Endothelial cell of umbilical vein (primary cell): ENCODE results near the gene ACTG2. TPM values are rescaled to one million over a fixed set of nuclear protein-coding genes. Genes with fewer than 3 reads are reported as not detected.

Source experiments
- BruUV-seq: library from RNA; stranded (reverse); fragments of 400-500 nt; replicated peaks from 2 replicates; lab custom pipeline; 2021; lab: Mats Ljungman, UMichigan
- CTCF ChIA-PET: fragments of 300-600, 350-600 bp; sonication (Branson Sonifier 250); formaldehyde crosslinking; loops from one replicate; lab custom pipeline; 2021; ENCODE audit warnings: antibody characterized with exemption, inconsistent platforms; lab: Charles Lee
- POLR2A ChIA-PET: fragments of 300-600, 350-600 bp; sonication (Branson Sonifier 250); formaldehyde crosslinking; loops from one replicate; lab custom pipeline; 2021; ENCODE audit warnings: antibody characterized with exemption, inconsistent platforms; lab: Charles Lee
- DNase-seq: peaks from one replicate; pipeline ENCODE4 v3.0.0-alpha.2; 2011; ENCODE audit warnings: low read depth, low spot score
- FAIRE-seq: peaks from 2 replicates; lab custom pipeline; 2011; peaks lifted over from hg19 to GRCh38; lab: Jason Lieb, UNC
- H2AFZ ChIP-seq: 2 replicates; pipeline ENCODE4 v1.6.0; 2012; ENCODE audit warnings: low read depth, low read length, control low read depth, inconsistent platforms
- H3K27ac ChIP-seq: 2 replicates; pipeline ENCODE4 v1.5.1; 2011; ENCODE audit warnings: low read depth, mild to moderate bottlenecking, control low read depth, low read length, moderate library complexity; ENCODE audit not compliant: insufficient read depth
- H3K27me3 ChIP-seq, 2 experiments: 2 replicates each; pipeline versions ENCODE4 v1.6.0 to v1.6.1; 2011; ENCODE audit warnings: low read length in 2 of 2, mixed read lengths in 1 of 2; ENCODE audit not compliant: control insufficient read depth in 2 of 2, insufficient read depth in 2 of 2
- H3K36me3 ChIP-seq, 2 experiments: 2 replicates in 1 of 2; 3 replicates in 1 of 2; pipeline ENCODE4 v1.5.1; 2011; ENCODE audit warnings: low read length in 2 of 2, mild to moderate bottlenecking in 1 of 2, moderate library complexity in 1 of 2; ENCODE audit not compliant: control insufficient read depth in 2 of 2, insufficient read depth in 2 of 2; ENCODE audit errors: extremely low read depth in 1 of 2
- H3K4me1 ChIP-seq: 3 replicates; pipeline ENCODE4 v1.5.1; 2011; ENCODE audit warnings: mild to moderate bottlenecking, low read length; ENCODE audit not compliant: control insufficient read depth, insufficient read depth; ENCODE audit errors: extremely low read depth
- H3K4me2 ChIP-seq: 2 replicates; pipeline ENCODE4 v1.6.1; 2011; ENCODE audit warnings: low read length, control low read depth, mixed read lengths; ENCODE audit not compliant: insufficient read depth
- H3K4me3 ChIP-seq, 3 experiments: fragments of 200-600 bp in 1 of 3; sonication (generic), shearing (Covaris generic) in 1 of 3; replicated peaks in 1 of 3; 2 replicates each; pipeline ENCODE4 v1.5.1; 2011 to 2016; ENCODE audit warnings: control low read depth in 3 of 3, low read length in 3 of 3, mild to moderate bottlenecking in 2 of 3, inconsistent platforms in 1 of 3, low read depth in 1 of 3, moderate library complexity in 1 of 3; ENCODE audit not compliant: insufficient read depth in 1 of 3
- H3K79me2 ChIP-seq: 2 replicates; pipeline ENCODE4 v1.6.0; 2012; ENCODE audit warnings: low read length, inconsistent platforms; ENCODE audit not compliant: control insufficient read depth, insufficient read depth
- H3K9ac ChIP-seq: replicated peaks from 2 replicates; pipeline ENCODE3; 2011; ENCODE audit warnings: low read length, control low read depth; ENCODE audit not compliant: insufficient read depth; ENCODE audit errors: extremely low read depth
- H3K9me1 ChIP-seq: replicated peaks from 3 replicates; pipeline ENCODE4 v1.6.0; 2011; ENCODE audit warnings: mild to moderate bottlenecking, low read length; ENCODE audit not compliant: control insufficient read depth, insufficient read depth; ENCODE audit errors: extremely low read depth
- H3K9me3 ChIP-seq: replicated peaks from 2 replicates; pipeline ENCODE4 v1.5.1; 2012; ENCODE audit warnings: low read length, inconsistent platforms; ENCODE audit not compliant: control insufficient read depth, insufficient read depth
- H4K20me1 ChIP-seq: replicated peaks from 2 replicates; pipeline ENCODE3; 2011; ENCODE audit warnings: mild to moderate bottlenecking, low read length; ENCODE audit not compliant: control insufficient read depth, insufficient read depth; ENCODE audit errors: extremely low read depth
- FOS ChIP-seq: IDR thresholded peaks from 2 replicates; pipeline ENCODE4 v1.6.1; 2011; ENCODE audit warnings: mild to moderate bottlenecking, low read length, moderate library complexity, borderline replicate concordance; ENCODE audit not compliant: insufficient read depth
- GATA2 ChIP-seq: IDR thresholded peaks from 2 replicates; pipeline ENCODE4 v1.7.0; 2011; ENCODE audit warnings: low read depth, mild to moderate bottlenecking, moderate library complexity, mixed read lengths, low read length; ENCODE audit not compliant: insufficient read length, insufficient read depth
- JUN ChIP-seq: IDR thresholded peaks from 2 replicates; pipeline ENCODE4 v1.6.1; 2011; ENCODE audit warnings: borderline replicate concordance, low read depth; ENCODE audit not compliant: insufficient read length, insufficient read depth
- MYC ChIP-seq: IDR thresholded peaks from one replicate; pipeline ENCODE4 v1.6.1; 2011; ENCODE audit warnings: mild to moderate bottlenecking, low read depth, low read length
- POLR2AphosphoS5 ChIP-seq: IDR thresholded peaks from 2 replicates; pipeline ENCODE4 v1.6.1; 2012; ENCODE audit warnings: low read depth, mild to moderate bottlenecking, control low read depth, low read length, moderate library complexity; ENCODE audit not compliant: insufficient read depth
- dilution Hi-C: fragments of 300-500 bp; cut with MboI; formaldehyde crosslinking; loops from one replicate; pipeline ENCODE4 v1.15.0; 2019; ENCODE audit warnings: low sequenced_read_pairs; ENCODE audit not compliant: extremely low pct_ligation_motif_present
- intact Hi-C: fragments of 100-400 bp; cut with micrococcal nuclease; formaldehyde crosslinking; loops from one replicate; pipeline ENCODE4 v1.10.0; 2022
- polyA plus RNA-seq, 4 experiments: library from polyadenylated mRNA; depleted of rRNA in 3 of 4; stranded (reverse) in 3 of 4; unstranded in 1 of 4; fragments of >200 nt; gene quantifications; 2 replicates each; pipeline versions ENCODE4 v1.2.1 to v1.2.3, GENCODE V29; 2011 to 2012; ENCODE audit warnings: missing spikeins in 1 of 4
- total RNA-seq: library from RNA; stranded (reverse); gene quantifications from 2 replicates; pipeline ENCODE4 v1.2.3, GENCODE V29; 2021
- TF ChIP-seq, protein P1 (sequence below), 2 donors: IDR thresholded peaks; 1 replicate in 1 of 2; 2 replicates in 1 of 2; pipeline ENCODE4 v1.5.1; 2011; ENCODE audit warnings: low read length in 2 of 2, mild to moderate bottlenecking in 2 of 2, moderate library complexity in 2 of 2, control low read depth in 1 of 2, inconsistent platforms in 1 of 2, low read depth in 1 of 2; ENCODE audit not compliant: insufficient read depth in 1 of 2; ENCODE audit errors: extremely low read depth in 1 of 2

Gene ACTG2
- total and polyA plus RNA-seq, 2 donors (not counting 3 experiments of a cell fraction or from before 2014, with no cell fraction given), result not detected

DNA sequence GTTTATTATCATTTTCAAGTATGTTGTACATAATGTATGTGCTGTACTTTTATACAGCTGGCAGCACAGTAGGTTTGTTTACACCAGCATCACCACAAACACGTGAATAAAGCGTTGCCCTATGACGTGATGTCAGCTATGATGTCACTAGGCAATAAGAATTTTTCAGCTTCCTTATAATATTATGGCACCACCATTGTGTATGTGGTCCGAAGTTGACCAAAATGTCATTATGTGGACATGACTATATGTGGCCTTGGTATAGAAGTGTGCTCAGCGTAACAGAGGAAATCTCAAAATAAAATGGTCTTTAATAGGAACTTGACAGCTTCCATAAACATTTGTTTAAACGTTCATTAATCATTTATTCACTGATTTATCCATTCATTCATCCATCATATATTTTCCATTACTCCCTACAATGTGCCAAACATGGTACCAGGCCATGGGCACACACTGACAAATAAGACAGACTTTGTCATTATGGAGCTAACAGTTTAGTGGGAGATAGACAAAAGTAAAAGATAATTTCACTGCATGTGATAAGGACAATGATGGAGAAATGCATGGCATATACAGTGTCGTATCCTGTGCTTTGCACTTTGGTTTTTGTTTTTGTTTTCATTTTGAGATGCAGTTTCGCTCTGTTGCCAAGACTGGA is 18.9 kb downstream of the ACTG2 start:
- Histone ChIP-seq H3K79me2 (no peaks in the 10 kb centered on the region), H3K4me1 (no peaks in the 10 kb centered on the region), H3K9me3 (no peaks in the 10 kb centered on the region), H3K27me3 (peaks cover 0 to 3% of the 10 kb centered on the region in 2 experiments), H3K36me3 (no peaks in the 10 kb centered on the region), H3K4me3 (no peak overlapping the region), H3K27ac (no peak overlapping the region), H4K20me1 (no peaks in the 10 kb centered on the region), H2AFZ (no peak overlapping the region), H3K4me2 (no peak overlapping the region), H3K9me1 (no peaks in the 10 kb centered on the region), H3K9ac (no peak overlapping the region)
- dilution Hi-C loops, result no loop called here
- ChIA-PET POLR2A (no interaction called here), CTCF (interaction anchor here (0.5 to 2.5 kb wide), 4 partner anchors 9 to 209 kb away, joined by 3 to 9 read pairs (median 3); partner anchors contain the start of gene STAMBP)
- no peak for TF ChIP-seq POLR2AphosphoS5
- TF ChIP-seq GATA2, result no peak
- TF ChIP-seq, protein P1, sequence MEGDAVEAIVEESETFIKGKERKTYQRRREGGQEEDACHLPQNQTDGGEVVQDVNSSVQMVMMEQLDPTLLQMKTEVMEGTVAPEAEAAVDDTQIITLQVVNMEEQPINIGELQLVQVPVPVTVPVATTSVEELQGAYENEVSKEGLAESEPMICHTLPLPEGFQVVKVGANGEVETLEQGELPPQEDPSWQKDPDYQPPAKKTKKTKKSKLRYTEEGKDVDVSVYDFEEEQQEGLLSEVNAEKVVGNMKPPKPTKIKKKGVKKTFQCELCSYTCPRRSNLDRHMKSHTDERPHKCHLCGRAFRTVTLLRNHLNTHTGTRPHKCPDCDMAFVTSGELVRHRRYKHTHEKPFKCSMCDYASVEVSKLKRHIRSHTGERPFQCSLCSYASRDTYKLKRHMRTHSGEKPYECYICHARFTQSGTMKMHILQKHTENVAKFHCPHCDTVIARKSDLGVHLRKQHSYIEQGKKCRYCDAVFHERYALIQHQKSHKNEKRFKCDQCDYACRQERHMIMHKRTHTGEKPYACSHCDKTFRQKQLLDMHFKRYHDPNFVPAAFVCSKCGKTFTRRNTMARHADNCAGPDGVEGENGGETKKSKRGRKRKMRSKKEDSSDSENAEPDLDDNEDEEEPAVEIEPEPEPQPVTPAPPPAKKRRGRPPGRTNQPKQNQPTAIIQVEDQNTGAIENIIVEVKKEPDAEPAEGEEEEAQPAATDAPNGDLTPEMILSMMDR (IDR thresholded peaks at IDR 0.05; ENCODE audit: extremely low read depth in 1 of 2, insufficient read depth in 1 of 2, low read depth in 1 of 2, low read length in 2 of 2), result no peak
- no peak for TF ChIP-seq MYC
- TF ChIP-seq FOS, result no peak
- TF ChIP-seq JUN, result no peak
- intact Hi-C loops, result no loop called here
- no TSS peak for BruUV-seq
- no peak for DNase-seq
- no peak for FAIRE-seq
